GM18519 (cell line): ENCODE data around the gene CCDC7.
"Not testable (repeated sequence)": the region's sequence is repeated elsewhere in the genome, so short reads cannot be mapped to it uniquely, and the experiment has no call there.

ENCODE experiments used
- ATAC-seq: cut with Tn5 transposase; IDR thresholded peaks from one replicate; pipeline ENCODE4 v1.9.1; 2021; ENCODE audit warnings: mild to moderate bottlenecking, moderate library complexity; ENCODE audit not compliant: unreplicated experiment, low FRiP score

The CCDC7 gene

DNA sequence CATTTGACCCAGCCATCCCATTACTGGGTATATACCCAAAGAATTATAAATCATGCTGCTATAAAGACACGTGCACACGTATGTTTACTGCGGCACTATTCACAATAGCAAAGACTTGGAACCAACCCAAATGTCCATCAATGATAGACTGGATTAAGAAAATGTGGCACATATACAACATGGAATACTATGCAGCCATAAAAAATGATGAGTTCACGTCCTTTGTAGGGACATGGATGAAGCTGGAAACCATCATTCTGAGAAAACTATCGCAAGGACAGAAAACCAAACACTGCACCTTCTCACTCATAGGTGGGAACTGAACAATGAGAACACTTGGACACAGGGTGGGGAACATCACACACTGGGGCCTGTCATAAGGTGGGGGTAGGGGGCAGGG is 471.9 kb downstream of the CCDC7 start:
- not testable (repeated sequence) for ATAC-seq

DNA sequence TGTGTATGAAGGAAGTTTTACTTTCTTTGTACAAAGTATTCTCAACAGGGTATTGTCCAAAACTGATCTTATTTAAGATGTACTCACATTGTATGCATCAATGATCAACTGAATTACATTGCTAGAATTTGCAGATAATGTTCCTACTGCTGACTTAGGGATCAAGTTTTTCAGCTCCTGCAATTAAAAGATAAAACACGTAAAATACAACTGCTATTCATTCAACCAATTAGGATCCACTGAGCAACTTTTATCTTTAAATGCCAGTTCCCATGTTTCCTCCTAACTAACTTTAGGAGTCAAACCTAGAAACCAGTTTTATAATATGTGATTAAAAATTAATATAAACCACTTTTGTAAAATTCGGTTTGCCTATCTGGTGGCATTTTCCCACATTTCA is 476.2 kb downstream of the CCDC7 start:
- ATAC-seq: no peak

DNA sequence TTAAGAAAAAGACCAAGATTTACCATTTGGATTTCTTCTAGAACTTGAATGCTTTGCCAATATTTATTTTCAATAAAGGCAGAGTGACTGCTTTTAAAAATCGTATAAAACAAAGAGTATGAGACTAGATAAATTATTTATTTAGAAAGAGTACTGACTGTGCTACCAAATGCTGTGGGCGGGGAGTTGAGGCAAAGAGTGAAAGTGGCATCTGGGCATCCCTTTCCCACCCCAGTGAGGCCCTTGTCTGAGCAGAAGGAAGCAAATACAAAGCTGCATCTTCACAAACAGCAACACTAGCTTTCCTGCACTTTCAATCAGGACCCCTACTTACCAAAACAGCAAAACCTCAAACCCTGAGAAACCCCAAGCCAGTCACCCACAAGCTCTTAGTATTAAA is 477.2 kb downstream of the CCDC7 start:
- ATAC-seq: no peak

DNA sequence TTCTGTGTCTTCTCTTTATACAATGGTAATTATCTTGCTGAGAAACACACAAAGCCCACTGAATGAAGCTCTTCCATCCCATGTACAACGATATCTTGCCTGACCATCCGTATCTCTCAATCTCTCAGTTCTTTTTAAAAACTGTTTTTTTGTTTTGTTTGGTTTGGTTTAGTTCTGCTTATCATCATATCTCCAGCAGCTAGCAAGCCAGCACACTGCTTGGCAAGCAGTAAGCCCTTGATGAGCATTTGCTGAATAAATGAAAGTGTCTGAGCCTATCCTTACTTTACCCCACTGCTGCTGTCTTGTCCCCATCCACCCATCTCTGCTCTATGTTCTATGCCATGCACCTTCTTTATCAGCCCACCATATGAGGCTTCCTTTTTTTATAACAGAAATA is 477.9 kb downstream of the CCDC7 start:
- ATAC-seq: no peak
